IMR-90 (cell line): ENCODE measurements around the gene ACSL4. TPM values are rescaled to one million over a fixed set of nuclear protein-coding genes. Genes with fewer than 3 reads are reported as not detected.

Experiments
- ATAC-seq: fragments of 200-7000 bp; cut with Tn5 transposase; 2 replicates; pipeline ENCODE4 v1.9.1; 2020; ENCODE audit warnings: low read depth, mild to moderate bottlenecking, moderate library complexity
- BruUV-seq: library from RNA; stranded (reverse); fragments of 400-500 nt; replicated peaks from 2 replicates; lab custom pipeline; 2021; lab: Mats Ljungman, UMichigan
- CTCF ChIA-PET: fragments of 300-600 bp; formaldehyde crosslinking; extraction: SDS; loops from one replicate; lab custom pipeline; 2021; ENCODE audit warnings: antibody characterized with exemption; lab: Yijun Ruan, JAX
- POLR2A ChIA-PET: fragments of 300-600 bp; sonication (Branson Sonifier 250); formaldehyde crosslinking; loops from one replicate; lab custom pipeline; 2022; ENCODE audit warnings: antibody characterized with exemption; ENCODE audit not compliant: unreplicated experiment; lab: Charles Lee
- DNase-seq: peaks from one replicate; pipeline ENCODE4 v3.0.0; 2013
- H2AFZ ChIP-seq: replicated peaks from 2 replicates; pipeline ENCODE3; 2013; ENCODE audit warnings: low read length, mild to moderate bottlenecking; ENCODE audit not compliant: poor library complexity
- H2AK5ac ChIP-seq: 2 replicates; pipeline ENCODE4 v1.6.1; 2013; ENCODE audit warnings: low read depth, low read length, inconsistent platforms
- H2AK9ac ChIP-seq: replicated peaks from 2 replicates; pipeline ENCODE3; 2013; ENCODE audit warnings: mild to moderate bottlenecking, low read depth, low read length, moderate library complexity; ENCODE audit not compliant: poor library complexity
- H2BK120ac ChIP-seq: 2 replicates; pipeline ENCODE4 v1.6.1; 2013; ENCODE audit warnings: low read depth, low read length, inconsistent platforms
- H2BK15ac ChIP-seq: 3 replicates; pipeline ENCODE4 v1.6.1; 2013; ENCODE audit warnings: low read depth, low read length, inconsistent platforms
- H2BK20ac ChIP-seq: 2 replicates; pipeline ENCODE4 v1.6.1; 2013; ENCODE audit warnings: low read depth, mild to moderate bottlenecking, inconsistent platforms, low read length, moderate library complexity
- H2BK5ac ChIP-seq: 2 replicates; pipeline ENCODE4 v1.6.1; 2013; ENCODE audit warnings: mild to moderate bottlenecking, low read depth, low read length, inconsistent platforms; ENCODE audit not compliant: poor library complexity, severe bottlenecking
- H3K14ac ChIP-seq: replicated peaks from 2 replicates; pipeline ENCODE4 v1.6.1; 2013; ENCODE audit warnings: low read depth, low read length, inconsistent platforms
- H3K18ac ChIP-seq: 2 replicates; pipeline ENCODE4 v1.6.1; 2013; ENCODE audit warnings: low read depth, low read length, control low read depth
- H3K23ac ChIP-seq: 2 replicates; pipeline ENCODE4 v1.6.1; 2013; ENCODE audit warnings: low read depth, low read length, inconsistent platforms
- H3K27ac ChIP-seq: 2 replicates; pipeline ENCODE4 v1.5.1; 2013; ENCODE audit warnings: mild to moderate bottlenecking, control low read depth, low read length; ENCODE audit not compliant: insufficient read depth
- H3K27me3 ChIP-seq: 2 replicates; pipeline ENCODE4 v1.6.1; 2013; ENCODE audit warnings: low read length; ENCODE audit not compliant: control insufficient read depth, insufficient read depth
- H3K36me3 ChIP-seq: 2 replicates; pipeline ENCODE4 v1.6.1; 2013; ENCODE audit warnings: low read length, mixed read lengths; ENCODE audit not compliant: control insufficient read depth, insufficient read depth
- H3K4ac ChIP-seq: 2 replicates; pipeline ENCODE4 v1.6.1; 2013; ENCODE audit warnings: low read depth, low read length, inconsistent platforms
- H3K4me1 ChIP-seq: 2 replicates; pipeline ENCODE4 v1.6.1; 2013; ENCODE audit warnings: low read length, mixed read lengths; ENCODE audit not compliant: control insufficient read depth, insufficient read depth
- H3K4me2 ChIP-seq: 2 replicates; pipeline ENCODE4 v1.6.1; 2013; ENCODE audit warnings: low read depth, mild to moderate bottlenecking, control low read depth, low read length, moderate library complexity
- H3K4me3 ChIP-seq: 2 replicates; pipeline ENCODE4 v1.5.1; 2013; ENCODE audit warnings: low read depth, mild to moderate bottlenecking, control low read depth, low read length, moderate library complexity; ENCODE audit not compliant: insufficient read depth
- H3K56ac ChIP-seq: 2 replicates; pipeline ENCODE4 v1.6.1; 2013; ENCODE audit warnings: low read length, inconsistent platforms; ENCODE audit not compliant: insufficient read depth; ENCODE audit errors: extremely low read depth
- H3K79me1 ChIP-seq, 2 experiments: 2 replicates each; pipeline ENCODE4 v1.6.1; 2013; ENCODE audit warnings: low read length in 2 of 2, inconsistent platforms in 1 of 2, low read depth in 1 of 2
- H3K9ac ChIP-seq: 2 replicates; pipeline ENCODE4 v1.6.1; 2013; ENCODE audit warnings: low read depth, low read length, control low read depth
- H3K9me1 ChIP-seq: 2 replicates; pipeline ENCODE4 v1.6.1; 2013; ENCODE audit warnings: low read length, inconsistent platforms; ENCODE audit not compliant: insufficient read depth
- H3K9me3 ChIP-seq: 2 replicates; pipeline ENCODE4 v1.6.1; 2013; ENCODE audit warnings: low read length; ENCODE audit not compliant: control insufficient read depth, insufficient read depth
- H4K20me1 ChIP-seq: 2 replicates; pipeline ENCODE4 v1.6.1; 2013; ENCODE audit warnings: low read length, inconsistent platforms; ENCODE audit not compliant: insufficient read depth
- H4K5ac ChIP-seq: 2 replicates; pipeline ENCODE4 v1.6.1; 2013; ENCODE audit warnings: mild to moderate bottlenecking, low read depth, low read length, control low read depth
- H4K8ac ChIP-seq, 2 experiments: 2 replicates each; pipeline ENCODE4 v1.6.1; 2013; ENCODE audit warnings: low read depth in 2 of 2, low read length in 2 of 2, control low read depth in 1 of 2, inconsistent platforms in 1 of 2
- H4K91ac ChIP-seq: 2 replicates; pipeline ENCODE4 v1.6.1; 2013; ENCODE audit warnings: low read depth, low read length, inconsistent platforms; ENCODE audit not compliant: insufficient read depth
- ELK1 ChIP-seq: fragments of 150-350 bp; IDR thresholded peaks from 2 replicates; pipeline ENCODE4 v1.6.1; 2016; ENCODE audit warnings: low read depth, mild to moderate bottlenecking, low read length, moderate library complexity, borderline replicate concordance
- MXI1 ChIP-seq: IDR thresholded peaks from 2 replicates; pipeline ENCODE4 v1.6.1; 2012; ENCODE audit warnings: low read depth, mild to moderate bottlenecking, low read length, moderate library complexity, borderline replicate concordance
- POLR2A ChIP-seq: IDR thresholded peaks from 2 replicates; pipeline ENCODE4 v1.6.1; 2012; ENCODE audit warnings: mild to moderate bottlenecking, low read depth, low read length
- SMC3 ChIP-seq: fragments of 150-350 bp; IDR thresholded peaks from 2 replicates; pipeline ENCODE4 v1.6.1; 2016; ENCODE audit warnings: low read depth, mild to moderate bottlenecking, antibody characterized with exemption, low read length, moderate library complexity
- WGBS, 2 experiments: methylation state at CpG; one replicate each; pipeline versions ENCODE4 v1.1.5 to v1.1.7; 2013; ENCODE audit warnings: missing lambda C conversion rate in 2 of 2; ENCODE audit not compliant: insufficient read length in 1 of 2; ENCODE audit errors: extremely low coverage in 2 of 2; 5-methylcytosine and 5-hydroxymethylcytosine counted together
- dilution Hi-C: fragments of 300-500 bp; cut with HindIII; formaldehyde crosslinking; loops from one replicate; pipeline ENCODE4 v1.14.3; 2018; ENCODE audit warnings: low sequenced_read_pairs; ENCODE audit not compliant: unreplicated experiment
- in situ Hi-C: fragments of 300-500 bp; cut with MboI; formaldehyde crosslinking; loops from 3 replicates; pipeline ENCODE4 v1.14.3; 2019; ENCODE audit warnings: low sequenced_read_pairs, inconsistent platforms, mixed read lengths
- intact Hi-C: fragments of 100-400 bp; cut with micrococcal nuclease; formaldehyde crosslinking; loops from 2 replicates; pipeline ENCODE4 v1.10.0; 2022
- polyA plus RNA-seq, 3 experiments: library from polyadenylated mRNA; depleted of rRNA; stranded (reverse); fragments of >200 nt; gene quantifications; 2 replicates each; pipeline ENCODE4 v1.2.3, GENCODE V29; 2012; ENCODE audit warnings: low replicate concordance in 1 of 3
- total RNA-seq: library from RNA; depleted of rRNA; stranded (reverse); fragments of >200 nt; gene quantifications from 2 replicates; pipeline ENCODE4 v1.2.3, GENCODE V29; 2012

Gene ACSL4
- total and polyA plus RNA-seq, 2 of the 4 experiments (the other 2 are of a cell fraction), result 29.6 to 59.7 TPM

GRCh38 chrX:109733613-109734083, 591 bp upstream of the ACSL4 start:
- Histone ChIP-seq H3K23ac (peak overlapping the region; percentile 79), H2BK20ac (peak overlapping the region; percentile 38; the same call in 1 of the 2 replicates), H2BK5ac (peak overlapping the region; percentile 33), H3K9me3 (no peaks in the 10 kb centered on the region), H2BK120ac (peak overlapping the region; percentile 50; the same call in 1 of the 2 replicates), H2BK15ac (peak overlapping the region; percentile 20; the same call in 1 of the 3 replicates), H3K4me1 (no peaks in the 10 kb centered on the region), H2AFZ (peak overlapping the region; percentile 85), H2AK5ac (peak overlapping the region; percentile 47; the same call in 1 of the 2 replicates), H3K36me3 (no peaks in the 10 kb centered on the region), H3K79me1 (peaks cover 0 to 5% of the 10 kb centered on the region in 2 experiments; a peak in 1 of 4 replicates), H3K14ac (peak overlapping the region; percentile 69), H3K56ac (peak overlapping the region; percentile 75), H4K91ac (peak overlapping the region; percentile 63), H3K4me2 (peak overlapping the region; percentile 71), H3K9ac (peak overlapping the region; percentile 68), H4K20me1 (peaks cover 6% of the 10 kb centered on the region), H3K9me1 (no peaks in the 10 kb centered on the region), H4K8ac (peak overlapping the region; percentile 72 to 75), H3K4ac (peak overlapping the region; percentile 73), H3K18ac (peak overlapping the region; percentile 30), H3K27me3 (no peaks in the 10 kb centered on the region), H3K27ac (peak overlapping the region; percentile 76), H2AK9ac (peak overlapping the region; percentile 29), H4K5ac (peak overlapping the region; percentile 9), H3K4me3 (peak overlapping the region; percentile 57)
- BruUV-seq, result no TSS peak
- intact Hi-C loops, result loop anchor here (1.0 to 5.0 kb wide), 3 partner anchors 94 to 139 kb away; no protein-coding TSS in a partner anchor
- DNase-seq (no peak), ATAC-seq (no peak)
- in situ Hi-C loops, result loop anchor here (5.0 kb wide), 1 partner anchor 109 kb away; no protein-coding TSS in a partner anchor
- ChIA-PET CTCF (interaction anchor here (0.7 kb wide), 1 partner anchor 158 kb away, joined by 3 read pairs; no protein-coding TSS in a partner anchor), POLR2A (interaction anchor here (0.8 kb wide), 1 partner anchor 97 kb away, joined by 4 read pairs; no protein-coding TSS in a partner anchor)
- TF ChIP-seq ELK1, result no peak
- no peak for TF ChIP-seq MXI1
- no peak for TF ChIP-seq POLR2A
- TF ChIP-seq SMC3, result no peak
- 19% methylated on average over 9 of the region's 15 CpGs; no CpG with 5 or more reads in 1 of the 2 experiments for WGBS, 2 experiments
- dilution Hi-C loops, result no loop called here
